Activated CD4-positive, alpha-beta T cell treated with anti-CD3 and anti-CD28 coated beads, Interleukin-2, amount 10 ng/mL, durations not matched to agents 7 days and 5 days (primary cell): ENCODE data around the gene EFNA3. TPM values are rescaled to one million over a fixed set of nuclear protein-coding genes. Genes with fewer than 3 reads are reported as not detected.
"Not testable (repeated sequence)": the region's sequence is repeated elsewhere in the genome, so short reads cannot be mapped to it uniquely, and the experiment has no call there.

Source experiments
- CTCF ChIA-PET: fragments of 350-600 bp; sonication (Branson Sonifier 250); formaldehyde crosslinking; loops from one replicate; lab custom pipeline; 2021; ENCODE audit warnings: antibody characterized with exemption; lab: Charles Lee
- POLR2A ChIA-PET: fragments of 350-600 bp; sonication (Branson Sonifier 250); formaldehyde crosslinking; loops from one replicate; lab custom pipeline; 2021; ENCODE audit warnings: antibody characterized with exemption; lab: Charles Lee
- DNase-seq: peaks from one replicate; pipeline ENCODE4 v3.0.0-alpha.2; 2020
- H3K27ac Mint-ChIP-seq: one replicate; pipeline ENCODE4 v1.8.0; 2021; ENCODE audit warnings: mild to moderate bottlenecking, moderate library complexity, mixed read lengths
- H3K27me3 Mint-ChIP-seq: one replicate; pipeline ENCODE4 v1.8.0; 2021; ENCODE audit warnings: mixed read lengths
- H3K36me3 Mint-ChIP-seq: one replicate; pipeline ENCODE4 v1.8.0; 2021; ENCODE audit warnings: low read depth, mixed read lengths
- H3K4me1 Mint-ChIP-seq: one replicate; pipeline ENCODE4 v1.8.0; 2021; ENCODE audit warnings: mixed read lengths
- H3K4me3 Mint-ChIP-seq: one replicate; pipeline ENCODE4 v1.8.0; 2021; ENCODE audit warnings: mild to moderate bottlenecking, moderate library complexity, mixed read lengths
- H3K9me3 Mint-ChIP-seq: one replicate; pipeline ENCODE4 v1.8.0; 2021; ENCODE audit warnings: mixed read lengths
- total RNA-seq, 2 experiments: library from RNA; stranded (reverse); gene quantifications; one replicate each; pipeline ENCODE4 v1.2.3, GENCODE V29; 2021

Gene EFNA3
- total RNA-seq, 2 experiments from 2014 or later = 2.3 to 2.7 TPM

- ChIA-PET POLR2A (no interaction called here), CTCF (no interaction called here)
- Mint-ChIP-seq H3K9me3 (no peaks in the 10 kb centered on the region), H3K27ac (no peak overlapping the region), H3K4me3 (no peak overlapping the region), H3K4me1 (no peaks in the 10 kb centered on the region), H3K36me3 (no peaks in the 10 kb centered on the region), H3K27me3 (peaks cover 4% of the 10 kb centered on the region)
- no peak for DNase-seq
Measured at GRCh38 chr1:155110826-155111225, 32.2 kb downstream of the EFNA3 start.

- POLR2A ChIA-PET = no interaction called here
- H3K36me3 Mint-ChIP-seq = no peaks in the 10 kb centered on the region
- CTCF ChIA-PET = no interaction called here
- no peaks in the 10 kb centered on the region for H3K9me3 Mint-ChIP-seq
- H3K4me3 Mint-ChIP-seq = no peak overlapping the region
- DNase-seq = no peak
- H3K4me1 Mint-ChIP-seq = no peaks in the 10 kb centered on the region
- H3K27me3 Mint-ChIP-seq = peaks cover 4% of the 10 kb centered on the region
- H3K27ac Mint-ChIP-seq = no peak overlapping the region
Measured at GRCh38 chr1:155113450-155113980, 34.9 kb downstream of the EFNA3 start.

GRCh38 chr1:155116113-155116764 is 37.6 kb downstream of the EFNA3 start:
- H3K4me1 Mint-ChIP-seq = no peaks in the 10 kb centered on the region
- no peak for DNase-seq
- H3K36me3 Mint-ChIP-seq = no peaks in the 10 kb centered on the region
- no peak overlapping the region for H3K27ac Mint-ChIP-seq
- POLR2A ChIA-PET = no interaction called here
- no peak overlapping the region for H3K4me3 Mint-ChIP-seq
- H3K9me3 Mint-ChIP-seq = no peaks in the 10 kb centered on the region
- H3K27me3 Mint-ChIP-seq = peaks cover 16% of the 10 kb centered on the region
- CTCF ChIA-PET = interaction anchor here (0.8 to 3.9 kb wide), 5 partner anchors 10 to 506 kb away, joined by 3 to 16 read pairs (median 4); no protein-coding TSS in a partner anchor

- POLR2A ChIA-PET = no interaction called here
- CTCF ChIA-PET = interaction anchor here (0.6 to 3.9 kb wide), 5 partner anchors 11 to 1765 kb away, joined by 3 to 16 read pairs (median 4); partner anchors contain the start of gene KRTCAP2
- DNase-seq = no peak
- Mint-ChIP-seq H3K4me1 (no peaks in the 10 kb centered on the region), H3K27me3 (peaks cover 22% of the 10 kb centered on the region), H3K27ac (no peak overlapping the region), H3K9me3 (no peaks in the 10 kb centered on the region), H3K36me3 (no peaks in the 10 kb centered on the region), H3K4me3 (no peak overlapping the region)
Measured at GRCh38 chr1:155117610-155118009, 39.0 kb downstream of the EFNA3 start.

- H3K36me3 Mint-ChIP-seq, H3K4me1 Mint-ChIP-seq, H3K4me3 Mint-ChIP-seq, POLR2A ChIA-PET, H3K27ac Mint-ChIP-seq, DNase-seq, H3K9me3 Mint-ChIP-seq: not testable (repeated sequence)
- CTCF ChIA-PET = interaction anchor here (0.6 to 3.9 kb wide), 4 partner anchors 11 to 1766 kb away, joined by 3 to 16 read pairs (median 4); partner anchors contain the start of gene KRTCAP2
- H3K27me3 Mint-ChIP-seq = peaks cover 23% of the 10 kb centered on the region
Measured at GRCh38 chr1:155118090-155118489, 39.5 kb downstream of the EFNA3 start.

GRCh38 chr1:155120253-155120652 is 41.6 kb downstream of the EFNA3 start:
- Mint-ChIP-seq H3K36me3 (no peaks in the 10 kb centered on the region), H3K27me3 (peaks cover 38% of the 10 kb centered on the region), H3K4me3 (no peak overlapping the region), H3K4me1 (no peaks in the 10 kb centered on the region), H3K9me3 (no peaks in the 10 kb centered on the region), H3K27ac (no peak overlapping the region)
- CTCF ChIA-PET = interaction anchor here (1.2 kb wide), 1 partner anchor 53 kb away, joined by 3 read pairs; the partner anchor contains the start of gene KRTCAP2
- POLR2A ChIA-PET = no interaction called here
- DNase-seq = no peak

- POLR2A ChIA-PET = no interaction called here
- Mint-ChIP-seq H3K9me3 (no peaks in the 10 kb centered on the region), H3K4me1 (peaks cover 2% of the 10 kb centered on the region), H3K27ac (no peak overlapping the region), H3K4me3 (no peak overlapping the region), H3K27me3 (peaks cover 40% of the 10 kb centered on the region), H3K36me3 (no peaks in the 10 kb centered on the region)
- CTCF ChIA-PET = interaction anchor here (0.6 to 1.2 kb wide), 3 partner anchors 52 to 337 kb away, joined by 3 read pairs; partner anchors contain the start of gene KRTCAP2
- DNase-seq = no peak
Measured at GRCh38 chr1:155121249-155121648, 42.6 kb downstream of the EFNA3 start.

- POLR2A ChIA-PET = no interaction called here
- Mint-ChIP-seq H3K4me1 (peaks cover 10% of the 10 kb centered on the region), H3K27me3 (peaks cover 49% of the 10 kb centered on the region), H3K36me3 (no peaks in the 10 kb centered on the region), H3K4me3 (no peak overlapping the region), H3K9me3 (no peaks in the 10 kb centered on the region), H3K27ac (no peak overlapping the region)
- CTCF ChIA-PET = interaction anchor here (0.9 to 1.3 kb wide), 2 partner anchors 9 to 45 kb away, joined by 3 to 4 read pairs; no protein-coding TSS in a partner anchor
- no peak for DNase-seq
Measured at GRCh38 chr1:155122308-155122707, 43.7 kb downstream of the EFNA3 start.

- H3K27me3 Mint-ChIP-seq = peaks cover 61% of the 10 kb centered on the region
- H3K27ac Mint-ChIP-seq = no peak overlapping the region
- no peaks in the 10 kb centered on the region for H3K36me3 Mint-ChIP-seq
- peaks cover 22% of the 10 kb centered on the region for H3K4me1 Mint-ChIP-seq
- POLR2A ChIA-PET = no interaction called here
- no peak overlapping the region for H3K4me3 Mint-ChIP-seq
- CTCF ChIA-PET = interaction anchor here (2.1 kb wide), 1 partner anchor 32 kb away, joined by 5 read pairs; no protein-coding TSS in a partner anchor
- no peaks in the 10 kb centered on the region for H3K9me3 Mint-ChIP-seq
- DNase-seq = no peak
Measured at GRCh38 chr1:155123801-155124200, 45.2 kb downstream of the EFNA3 start.

- H3K27me3 Mint-ChIP-seq = peaks cover 60% of the 10 kb centered on the region
- peaks cover 30% of the 10 kb centered on the region for H3K4me1 Mint-ChIP-seq
- H3K4me3 Mint-ChIP-seq = no peak overlapping the region
- ChIA-PET CTCF (interaction anchor here (0.6 to 2.1 kb wide), 4 partner anchors 33 to 422 kb away, joined by 3 to 5 read pairs (median 3); no protein-coding TSS in a partner anchor), POLR2A (no interaction called here)
- no peaks in the 10 kb centered on the region for H3K9me3 Mint-ChIP-seq
- no peak overlapping the region for H3K27ac Mint-ChIP-seq
- H3K36me3 Mint-ChIP-seq = no peaks in the 10 kb centered on the region
- no peak for DNase-seq
Measured at GRCh38 chr1:155124503-155125463, 46.1 kb downstream of the EFNA3 start.

- POLR2A ChIA-PET = no interaction called here
Measured at GRCh38 chr1:155125511-155125945, 46.9 kb downstream of the EFNA3 start.

GRCh38 chr1:155125946-155126555 is 47.4 kb downstream of the EFNA3 start:
- Mint-ChIP-seq H3K4me1 (peaks cover 36% of the 10 kb centered on the region), H3K27me3 (peaks cover 55% of the 10 kb centered on the region)
- POLR2A ChIA-PET = no interaction called here

More at GRCh38 chr1:155125511-155125945, 46.9 kb downstream of the EFNA3 start:
- Mint-ChIP-seq H3K27me3 (peaks cover 57% of the 10 kb centered on the region), H3K36me3 (no peaks in the 10 kb centered on the region), H3K4me3 (no peak overlapping the region), H3K27ac (no peak overlapping the region), H3K4me1 (peaks cover 33% of the 10 kb centered on the region), H3K9me3 (no peaks in the 10 kb centered on the region)
- no peak for DNase-seq
- CTCF ChIA-PET = interaction anchor here (0.6 to 2.1 kb wide), 5 partner anchors 34 to 423 kb away, joined by 3 to 5 read pairs (median 3); no protein-coding TSS in a partner anchor

More at GRCh38 chr1:155125946-155126555, 47.4 kb downstream of the EFNA3 start:
- Mint-ChIP-seq H3K36me3 (no peaks in the 10 kb centered on the region), H3K27ac (no peak overlapping the region), H3K4me3 (no peak overlapping the region), H3K9me3 (no peaks in the 10 kb centered on the region)
- CTCF ChIA-PET = interaction anchor here (0.6 to 2.1 kb wide), 6 partner anchors 10 to 424 kb away, joined by 3 to 5 read pairs (median 3); no protein-coding TSS in a partner anchor
- DNase-seq = no peak
